Parathyroid adenoma (tissue), 2 donors: Measurements from ENCODE around the gene POP4.

Experiments used
- H2AFZ ChIP-seq: fragments of 300-600 bp; sonication (generic); one replicate; pipeline ENCODE4 v1.7.0; 2017; ENCODE audit warnings: antibody characterized with exemption, mild to moderate bottlenecking
- H3K27ac ChIP-seq: fragments of 300-600 bp; sonication (generic); one replicate; pipeline ENCODE4 v1.7.0; 2017
- H3K27me3 ChIP-seq: fragments of 300-600 bp; sonication (generic); one replicate; pipeline ENCODE4 v1.7.0; 2017; ENCODE audit warnings: low read length; ENCODE audit not compliant: control insufficient read depth, insufficient read depth
- H3K36me3 ChIP-seq: fragments of 300-600 bp; sonication (generic); one replicate; pipeline ENCODE4 v1.7.0; 2017; ENCODE audit warnings: low read length; ENCODE audit not compliant: control insufficient read depth, insufficient read depth
- H3K4me1 ChIP-seq: fragments of 300-600 bp; sonication (generic); one replicate; pipeline ENCODE4 v1.7.0; 2017; ENCODE audit warnings: control low read depth
- H3K4me2 ChIP-seq: fragments of 300-600 bp; sonication (generic); one replicate; pipeline ENCODE4 v1.7.0; 2017; ENCODE audit warnings: low read length
- H3K4me3 ChIP-seq: fragments of 300-600 bp; sonication (generic); one replicate; pipeline ENCODE4 v1.7.0; 2017; ENCODE audit warnings: low read depth, low read length
- H3K79me2 ChIP-seq: fragments of 300-600 bp; sonication (generic); one replicate; pipeline ENCODE4 v1.7.0; 2017; ENCODE audit warnings: control low read depth
- H3K9ac ChIP-seq: fragments of 300-600 bp; sonication (generic); one replicate; pipeline ENCODE4 v1.7.0; 2017; ENCODE audit warnings: mild to moderate bottlenecking
- H3K9me3 ChIP-seq: fragments of 300-600 bp; sonication (generic); one replicate; pipeline ENCODE4 v1.7.0; 2017; ENCODE audit warnings: low read length; ENCODE audit not compliant: control insufficient read depth
- TF ChIP-seq, protein P1 (sequence below): fragments of 300-600 bp; sonication (generic); IDR thresholded peaks from one replicate; pipeline ENCODE4 v1.7.0; 2017; ENCODE audit warnings: antibody characterized with exemption, mild to moderate bottlenecking
- donor health status: primary hyperparathyroidism.

Gene POP4

DNA sequence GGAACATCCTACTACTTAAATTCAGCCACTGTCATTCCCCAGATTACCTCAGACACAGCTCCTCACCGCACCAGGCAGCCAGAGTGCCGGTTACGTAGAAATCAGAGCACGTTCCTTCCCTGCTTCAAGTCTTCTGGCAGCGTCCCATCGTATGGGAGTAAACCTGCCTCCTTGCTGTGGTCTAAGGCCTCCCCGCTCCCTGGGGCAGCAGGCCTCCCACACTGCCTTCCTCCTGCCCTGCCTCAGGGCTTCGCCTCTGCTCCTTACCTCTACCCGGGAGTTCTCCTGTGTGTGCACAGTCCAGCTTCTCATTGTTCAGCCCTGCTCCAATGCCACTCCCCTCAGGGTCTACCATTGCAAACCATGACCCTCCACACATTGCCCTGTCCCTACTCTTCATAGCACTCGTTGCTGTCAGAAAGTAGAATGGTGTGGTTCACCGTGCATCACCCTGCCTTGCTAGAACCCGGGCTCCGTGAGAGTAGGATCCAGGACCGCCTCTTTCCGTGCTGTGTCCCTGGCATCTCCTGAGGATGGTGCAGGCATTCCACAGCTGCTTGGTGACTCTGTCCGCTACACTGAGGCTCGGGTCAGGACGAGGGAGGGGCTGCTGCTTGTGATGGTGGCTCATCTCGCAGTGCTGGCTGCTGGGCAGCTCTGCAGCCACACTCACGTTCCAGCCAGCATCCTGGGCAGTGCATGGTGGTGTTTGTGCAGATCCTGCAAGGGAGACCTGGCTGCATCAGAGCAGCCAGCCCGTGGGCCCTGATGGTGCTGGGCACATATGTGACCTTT, 6.9 kb downstream of the POP4 start:
- TF ChIP-seq, protein P1, sequence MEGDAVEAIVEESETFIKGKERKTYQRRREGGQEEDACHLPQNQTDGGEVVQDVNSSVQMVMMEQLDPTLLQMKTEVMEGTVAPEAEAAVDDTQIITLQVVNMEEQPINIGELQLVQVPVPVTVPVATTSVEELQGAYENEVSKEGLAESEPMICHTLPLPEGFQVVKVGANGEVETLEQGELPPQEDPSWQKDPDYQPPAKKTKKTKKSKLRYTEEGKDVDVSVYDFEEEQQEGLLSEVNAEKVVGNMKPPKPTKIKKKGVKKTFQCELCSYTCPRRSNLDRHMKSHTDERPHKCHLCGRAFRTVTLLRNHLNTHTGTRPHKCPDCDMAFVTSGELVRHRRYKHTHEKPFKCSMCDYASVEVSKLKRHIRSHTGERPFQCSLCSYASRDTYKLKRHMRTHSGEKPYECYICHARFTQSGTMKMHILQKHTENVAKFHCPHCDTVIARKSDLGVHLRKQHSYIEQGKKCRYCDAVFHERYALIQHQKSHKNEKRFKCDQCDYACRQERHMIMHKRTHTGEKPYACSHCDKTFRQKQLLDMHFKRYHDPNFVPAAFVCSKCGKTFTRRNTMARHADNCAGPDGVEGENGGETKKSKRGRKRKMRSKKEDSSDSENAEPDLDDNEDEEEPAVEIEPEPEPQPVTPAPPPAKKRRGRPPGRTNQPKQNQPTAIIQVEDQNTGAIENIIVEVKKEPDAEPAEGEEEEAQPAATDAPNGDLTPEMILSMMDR = no peak
- H3K9me3 ChIP-seq = no peaks in the 10 kb centered on the region
- no peaks in the 10 kb centered on the region for H3K27me3 ChIP-seq
- no peaks in the 10 kb centered on the region for H3K4me1 ChIP-seq
- no peak overlapping the region for H3K9ac ChIP-seq
- H3K36me3 ChIP-seq = no peaks in the 10 kb centered on the region
- no peak overlapping the region for H3K4me3 ChIP-seq
- H3K27ac ChIP-seq = no peak overlapping the region
- H3K79me2 ChIP-seq = no peaks in the 10 kb centered on the region
- H2AFZ ChIP-seq = no peak overlapping the region
- no peak overlapping the region for H3K4me2 ChIP-seq

DNA sequence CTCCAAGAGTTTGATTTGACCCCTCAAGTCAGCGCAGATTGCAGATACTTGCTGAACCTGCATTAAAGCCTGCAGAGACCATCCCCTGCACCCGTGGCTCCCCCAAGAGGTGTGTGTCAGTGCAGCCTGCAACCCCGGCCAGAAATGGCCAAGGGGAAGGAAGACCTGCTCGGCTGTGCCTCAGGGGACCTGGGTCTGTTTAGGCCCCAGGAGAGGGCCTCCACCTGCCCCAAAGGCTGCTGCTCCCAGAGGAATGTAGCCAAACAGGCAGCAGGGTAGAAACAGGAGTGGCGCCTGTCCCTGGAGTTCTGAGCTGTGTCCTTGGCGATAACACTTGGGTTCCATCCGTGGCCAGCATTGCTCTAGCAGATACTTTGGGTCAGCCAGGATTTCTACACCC, 8.0 kb downstream of the POP4 start:
- no peaks in the 10 kb centered on the region for H3K36me3 ChIP-seq
- no peak overlapping the region for H2AFZ ChIP-seq
- H3K9ac ChIP-seq = no peak overlapping the region
- no peaks in the 10 kb centered on the region for H3K27me3 ChIP-seq
- TF ChIP-seq, protein P1 = no peak
- no peak overlapping the region for H3K4me2 ChIP-seq
- H3K79me2 ChIP-seq = no peaks in the 10 kb centered on the region
- no peaks in the 10 kb centered on the region for H3K9me3 ChIP-seq
- no peak overlapping the region for H3K4me3 ChIP-seq
- no peak overlapping the region for H3K27ac ChIP-seq
- H3K4me1 ChIP-seq = no peaks in the 10 kb centered on the region

DNA sequence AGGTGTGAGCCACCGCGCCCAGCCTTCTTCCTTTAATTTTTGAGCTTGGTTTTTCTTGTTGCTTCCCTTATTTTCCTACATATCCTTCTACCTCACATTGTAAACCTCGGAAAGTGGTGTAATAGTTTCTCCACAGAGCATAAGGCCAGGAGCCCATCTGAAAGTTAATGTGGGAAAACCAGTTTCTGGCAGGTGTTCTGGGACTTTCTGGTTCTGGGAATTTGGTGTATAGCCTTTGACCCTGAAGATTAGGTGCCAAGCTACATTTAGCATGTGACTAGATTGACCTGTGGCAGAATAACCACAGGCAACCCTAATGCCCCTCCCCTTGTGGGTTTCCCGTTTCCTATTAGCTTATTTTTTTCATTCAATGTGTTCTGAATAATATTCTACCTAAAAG, 8.7 kb downstream of the POP4 start:
- Histone ChIP-seq H3K4me3 (no peak overlapping the region), H3K4me2 (no peak overlapping the region), H3K4me1 (no peaks in the 10 kb centered on the region), H3K9me3 (no peaks in the 10 kb centered on the region), H3K27me3 (no peaks in the 10 kb centered on the region), H3K79me2 (no peaks in the 10 kb centered on the region), H2AFZ (no peak overlapping the region), H3K36me3 (no peaks in the 10 kb centered on the region), H3K27ac (no peak overlapping the region), H3K9ac (no peak overlapping the region)
- TF ChIP-seq, protein P1 = no peak

DNA sequence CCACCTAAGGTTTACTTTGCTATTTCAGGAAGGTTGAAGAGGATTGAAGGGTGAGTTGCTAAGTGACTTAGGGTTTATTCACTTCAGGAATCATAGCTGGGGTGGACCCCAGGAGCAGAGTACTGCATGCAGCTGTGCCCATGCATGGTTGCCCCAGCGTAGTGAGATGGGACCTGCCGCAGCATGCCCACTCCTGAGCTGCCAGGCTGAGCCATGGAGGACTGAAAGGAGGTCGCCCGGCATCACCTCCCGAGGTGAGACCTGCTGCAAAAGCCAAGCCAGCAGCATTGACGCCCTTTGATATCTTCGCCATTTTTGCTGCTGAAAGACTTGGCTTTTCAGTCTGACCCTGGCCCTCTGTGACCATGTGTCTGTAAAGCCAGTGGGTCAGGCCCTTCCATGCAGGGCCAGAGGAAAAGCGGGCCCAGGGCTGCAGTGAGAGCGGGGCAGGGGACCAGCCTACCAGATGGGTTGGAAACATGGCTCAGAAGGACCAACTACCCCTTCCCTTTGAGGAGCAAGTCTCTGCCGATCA, 9.9 kb downstream of the POP4 start:
- H3K27me3 ChIP-seq = no peaks in the 10 kb centered on the region
- H3K9me3 ChIP-seq = no peaks in the 10 kb centered on the region
- H2AFZ ChIP-seq = no peak overlapping the region
- H3K79me2 ChIP-seq = no peaks in the 10 kb centered on the region
- H3K4me2 ChIP-seq = no peak overlapping the region
- H3K9ac ChIP-seq = no peak overlapping the region
- no peak overlapping the region for H3K4me3 ChIP-seq
- H3K36me3 ChIP-seq = no peaks in the 10 kb centered on the region
- H3K4me1 ChIP-seq = no peaks in the 10 kb centered on the region
- no peak overlapping the region for H3K27ac ChIP-seq
- TF ChIP-seq, protein P1 = no peak

DNA sequence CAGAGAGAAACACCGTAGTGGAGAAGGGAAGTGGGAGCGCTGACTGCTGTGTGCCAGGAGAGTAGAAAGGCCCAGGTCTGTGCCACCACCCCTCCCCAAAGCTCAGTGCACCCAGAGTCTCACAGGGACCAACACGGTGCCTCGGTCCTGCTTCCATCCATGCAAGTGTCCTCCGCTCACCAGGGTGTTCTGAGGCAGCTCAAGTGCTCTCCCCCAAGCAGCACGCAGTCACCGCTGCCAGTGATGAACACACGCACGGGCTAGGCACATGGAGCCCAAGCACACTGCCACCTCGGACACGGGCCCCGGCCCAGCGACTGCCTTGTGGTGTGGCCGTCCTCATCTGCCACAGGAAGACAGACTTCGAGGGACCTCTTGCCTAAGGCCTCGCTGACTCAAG, 10.5 kb downstream of the POP4 start:
- Histone ChIP-seq H3K27me3 (no peaks in the 10 kb centered on the region), H3K9ac (no peak overlapping the region), H3K4me2 (no peak overlapping the region), H3K27ac (no peak overlapping the region), H3K36me3 (no peaks in the 10 kb centered on the region), H3K9me3 (no peaks in the 10 kb centered on the region), H2AFZ (no peak overlapping the region), H3K4me3 (no peak overlapping the region), H3K4me1 (no peaks in the 10 kb centered on the region), H3K79me2 (no peaks in the 10 kb centered on the region)
- TF ChIP-seq, protein P1 = no peak
